Measurements from ENCODE around the gene NTM.

Gene NTM

DNA sequence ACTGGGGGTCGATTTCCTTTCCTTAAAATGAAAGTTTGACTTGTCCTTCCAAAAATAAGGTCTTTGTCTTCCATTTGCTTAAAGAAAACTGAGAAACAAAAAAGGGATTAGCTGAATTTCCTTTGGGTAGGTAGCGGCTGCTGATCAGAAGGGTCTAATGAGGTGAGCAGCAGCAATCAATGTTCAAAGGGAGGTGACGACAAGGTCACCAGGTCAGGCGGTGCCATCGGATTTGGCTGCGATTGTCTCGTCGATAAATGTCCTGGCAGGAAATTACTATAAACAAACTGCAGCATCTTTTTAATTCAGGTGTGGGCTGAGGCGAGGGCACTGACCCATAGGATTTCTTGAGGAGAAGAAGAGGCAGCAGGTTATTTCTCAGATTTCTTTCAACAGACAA, 480.1 kb downstream of the NTM start:
- no peak for DNase-seq (ENCODE audit: low read depth, low spot score)
- H3K4me3 ChIP-seq (ENCODE audit: low read depth, low read length) = no peak overlapping the region
- in situ Hi-C loops (cut with HindIII; ENCODE audit: low sequenced_read_pairs) = no loop called here
- no peak for TF ChIP-seq CTCF (IDR thresholded peaks at IDR 0.05; ENCODE audit: low read depth, low read length)

GRCh38 chr11:131851964-131852755, 481.7 kb downstream of the NTM start:
- in situ Hi-C loops (cut with HindIII; ENCODE audit: low sequenced_read_pairs) = no loop called here
- TF ChIP-seq CTCF (IDR thresholded peaks at IDR 0.05; ENCODE audit: low read depth, low read length) = no peak
- no peak overlapping the region for H3K4me3 ChIP-seq (ENCODE audit: low read depth, low read length)
- no peak for DNase-seq (ENCODE audit: low read depth, low spot score)

- in situ Hi-C loops (cut with HindIII; ENCODE audit: low sequenced_read_pairs) = no loop called here
Observed at GRCh38 chr11:131852757-131853156, 482.3 kb downstream of the NTM start.

GRCh38 chr11:131854391-131854790, 484.0 kb downstream of the NTM start:
- no peak overlapping the region for H3K4me3 ChIP-seq (ENCODE audit: low read depth, low read length)
- DNase-seq (ENCODE audit: low read depth, low spot score) = no peak
- in situ Hi-C loops (cut with HindIII; ENCODE audit: low sequenced_read_pairs) = no loop called here
- no peak for TF ChIP-seq CTCF (IDR thresholded peaks at IDR 0.05; ENCODE audit: low read depth, low read length)

More at GRCh38 chr11:131852757-131853156, 482.3 kb downstream of the NTM start:
- no peak for TF ChIP-seq CTCF (IDR thresholded peaks at IDR 0.05; ENCODE audit: low read depth, low read length)
- no peak for DNase-seq (ENCODE audit: low read depth, low spot score)
- H3K4me3 ChIP-seq (ENCODE audit: low read depth, low read length) = no peak overlapping the region

GRCh38 chr11:131855320-131855719, 484.9 kb downstream of the NTM start:
- DNase-seq (ENCODE audit: low read depth, low spot score) = peak; percentile 6
- in situ Hi-C loops (cut with HindIII; ENCODE audit: low sequenced_read_pairs) = no loop called here
- TF ChIP-seq CTCF (IDR thresholded peaks at IDR 0.05; ENCODE audit: low read depth, low read length) = no peak
- no peak overlapping the region for H3K4me3 ChIP-seq (ENCODE audit: low read depth, low read length)

DNA sequence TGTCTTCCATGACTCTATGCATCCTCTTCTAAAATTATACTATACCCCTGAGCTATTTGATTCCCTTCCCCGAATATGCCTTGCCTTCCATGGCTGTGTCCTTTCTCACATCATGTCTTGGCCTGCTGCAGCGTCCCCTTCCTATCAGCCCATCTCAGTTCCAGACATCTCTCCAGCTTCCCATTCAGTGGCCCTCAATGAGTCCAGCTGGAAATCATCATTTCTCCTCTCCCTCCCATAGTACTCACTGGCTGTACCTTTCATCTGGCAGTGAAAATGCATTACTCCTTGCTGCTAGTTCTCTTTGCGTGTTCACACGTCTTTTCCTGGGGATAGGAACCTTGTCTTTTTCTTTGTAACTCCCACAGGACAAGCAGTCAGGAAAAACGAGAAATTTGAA, 486.8 kb downstream of the NTM start:
- no peak overlapping the region for H3K4me3 ChIP-seq (ENCODE audit: low read depth, low read length)
- TF ChIP-seq CTCF (IDR thresholded peaks at IDR 0.05; ENCODE audit: low read depth, low read length) = no peak
- no peak for DNase-seq (ENCODE audit: low read depth, low spot score)
- in situ Hi-C loops (cut with HindIII; ENCODE audit: low sequenced_read_pairs) = no loop called here

Data from astrocyte of the spinal cord (primary cell).